ENCODE results near the gene RPP25.
"Not testable (repeated sequence)": the region's sequence is repeated elsewhere in the genome, so short reads cannot be mapped to it uniquely, and the experiment has no call there.

The RPP25 gene

GRCh38 chr15:74962219-74962618 is 5.6 kb upstream of the RPP25 start:
- DNase-seq: no peak

GRCh38 chr15:74961616-74962015 is 5.0 kb upstream of the RPP25 start:
- no peak for DNase-seq

GRCh38 chr15:74960995-74961588 is 4.5 kb upstream of the RPP25 start:
- no peak for DNase-seq

- peak; percentile 34 for DNase-seq
Observed at GRCh38 chr15:74960286-74960685, 3.7 kb upstream of the RPP25 start.

- no peak for DNase-seq
Observed at GRCh38 chr15:74959586-74959939, 3.0 kb upstream of the RPP25 start.

- DNase-seq: no peak
Observed at GRCh38 chr15:74958908-74959585, 2.5 kb upstream of the RPP25 start.

- DNase-seq: peak; percentile 33
Observed at GRCh38 chr15:74958320-74958907, 1.8 kb upstream of the RPP25 start.

GRCh38 chr15:74957476-74958035 is 984 bp upstream of the RPP25 start:
- no peak for DNase-seq

- DNase-seq: peak; percentile 78
Observed at GRCh38 chr15:74955796-74956647, 550 bp downstream of the RPP25 start.

- DNase-seq: no peak
Observed at GRCh38 chr15:74955017-74955416, 1.6 kb downstream of the RPP25 start.

- DNase-seq: peak; percentile 97
Observed at GRCh38 chr15:74954515-74954914, 2.1 kb downstream of the RPP25 start.

- no peak for DNase-seq
Observed at GRCh38 chr15:74951006-74951405, 5.6 kb downstream of the RPP25 start.

GRCh38 chr15:74950078-74950908 is 6.3 kb downstream of the RPP25 start:
- DNase-seq: peak; percentile 87

GRCh38 chr15:74937590-74938371 is 18.8 kb downstream of the RPP25 start, which contains the start of gene COX5A:
TSS of gene COX5A (minus strand) at chr15:74938073. CDS start at chr15:74938014, 59 bp downstream.
- DNase-seq: peak; percentile 97

- peak; percentile 66 for DNase-seq
Observed at GRCh38 chr15:74937272-74937589, 19.3 kb downstream of the RPP25 start.

- DNase-seq: not testable (repeated sequence)
Observed at GRCh38 chr15:74935193-74935592, 21.4 kb downstream of the RPP25 start.

GRCh38 chr15:74933573-74933972 is 23.0 kb downstream of the RPP25 start:
- no peak for DNase-seq

- no peak for DNase-seq
Observed at GRCh38 chr15:74928771-74929198, 27.8 kb downstream of the RPP25 start.

- DNase-seq: no peak
Observed at GRCh38 chr15:74924525-74924924, 32.0 kb downstream of the RPP25 start.

GRCh38 chr15:74920456-74920855 is 36.1 kb downstream of the RPP25 start:
- DNase-seq: no peak

GRCh38 chr15:74917676-74918075 is 38.9 kb downstream of the RPP25 start:
- DNase-seq: no peak
